Neural cell (in vitro differentiated cells): Measurements from ENCODE around the gene PDK2.

Source experiments
- CTCF ChIP-seq: fragments of 450-650 bp; IDR thresholded peaks from 2 replicates; pipeline ENCODE4 v1.5.1; 2014; ENCODE audit warnings: antibody characterized with exemption, mild to moderate bottlenecking, moderate library complexity; ENCODE audit not compliant: poor library complexity, severe bottlenecking
- EZH2 ChIP-seq: fragments of 200-600, 300-800 bp; shearing (Covaris generic), sonication (generic); IDR thresholded peaks from 2 replicates; pipeline ENCODE4 v1.6.1; 2014; ENCODE audit warnings: antibody characterized with exemption, low read length, borderline replicate concordance, mild to moderate bottlenecking; ENCODE audit not compliant: insufficient read depth, poor library complexity, severe bottlenecking
- MXI1 ChIP-seq: fragments of 450-650 bp; conservative IDR thresholded peaks from 2 replicates; pipeline ENCODE4 v1.6.1; 2014; ENCODE audit warnings: antibody characterized with exemption, mild to moderate bottlenecking; ENCODE audit not compliant: poor library complexity, severe bottlenecking
- POLR2AphosphoS5 ChIP-seq: IDR thresholded peaks from 2 replicates; pipeline ENCODE4 v1.6.1; 2012
- RAD21 ChIP-seq: fragments of 450-650 bp; conservative IDR thresholded peaks from 2 replicates; pipeline ENCODE4 v1.6.1; 2014; ENCODE audit warnings: antibody characterized with exemption, mild to moderate bottlenecking, moderate library complexity
- SMC3 ChIP-seq: fragments of 450-650 bp; conservative IDR thresholded peaks from 2 replicates; pipeline ENCODE4 v1.6.1; 2014; ENCODE audit warnings: antibody characterized with exemption, mild to moderate bottlenecking, moderate library complexity; ENCODE audit not compliant: poor library complexity
- TAF1 ChIP-seq: IDR thresholded peaks from 2 replicates; pipeline ENCODE4 v1.6.1; 2012; ENCODE audit warnings: low read depth

- TF ChIP-seq CTCF = no peak
- TF ChIP-seq EZH2 = no peak
- TF ChIP-seq MXI1 = no peak
- TF ChIP-seq RAD21 = no peak
- TF ChIP-seq TAF1 = no peak
- TF ChIP-seq POLR2AphosphoS5 = no peak
- no peak for TF ChIP-seq SMC3
These were observed 35.3 kb upstream of the PDK2 start for GRCh38 chr17:50059759-50060273.
